GM12891 (cell line): ENCODE data around the gene STIL.

Experiments used
- POLR2A ChIP-seq: IDR thresholded peaks from 2 replicates; pipeline ENCODE4 v1.6.1; 2011; ENCODE audit warnings: low read depth, low read length, control low read depth
- POLR2AphosphoS5 ChIP-seq: IDR thresholded peaks from 2 replicates; pipeline ENCODE4 v1.6.1; 2011; ENCODE audit warnings: low read depth, low read length, control low read depth
- POU2F2 ChIP-seq: IDR thresholded peaks from 2 replicates; pipeline ENCODE4 v1.6.1; 2011; ENCODE audit warnings: low read depth, mild to moderate bottlenecking, control low read depth, low read length, moderate library complexity
- TAF1 ChIP-seq: IDR thresholded peaks from 2 replicates; pipeline ENCODE4 v1.6.1; 2011; ENCODE audit warnings: low read depth, low read length, control low read depth

GRCh38 chr1:47228644-47229030 is 85.3 kb downstream of the STIL start:
- TF ChIP-seq POLR2AphosphoS5 (no peak), POLR2A (no peak), POU2F2 (no peak), TAF1 (no peak)
